HepG2 (cell line): ENCODE data around the gene B3GAT3. TPM values are rescaled to one million over a fixed set of nuclear protein-coding genes. Genes with fewer than 3 reads are reported as not detected.

ENCODE experiments used
- ARNT ChIP-seq: fragments of 450-650 bp; IDR thresholded peaks from 2 replicates; pipeline ENCODE4 v1.6.1; 2017
- CCDC6 ChIP-seq: sonication (generic); formaldehyde crosslinking; IDR thresholded peaks from 2 replicates; pipeline ENCODE4 v1.8.1; 2022; ENCODE audit warnings: mild to moderate bottlenecking, missing genetic modification reagents, moderate library complexity
- FOXM1 ChIP-seq: sonication (generic); formaldehyde crosslinking; IDR thresholded peaks from 2 replicates; pipeline ENCODE4 v1.5.0; 2020; ENCODE audit warnings: missing genetic modification reagents
- KMT2A ChIP-seq: sonication (generic); formaldehyde crosslinking; IDR thresholded peaks from 2 replicates; pipeline ENCODE4 v1.4.0; 2020; ENCODE audit warnings: missing genetic modification reagents
- LCORL ChIP-seq, 2 experiments: fragments of 450-650 bp in 1 of 2; sonication (generic) in 1 of 2; formaldehyde crosslinking in 1 of 2; IDR thresholded peaks; 2 replicates each; pipeline versions ENCODE4 v1.5.0 to v1.6.1; 2017 to 2020; ENCODE audit warnings: antibody characterized with exemption in 1 of 2, missing genetic modification reagents in 1 of 2
- MED13 ChIP-seq: sonication (generic); formaldehyde crosslinking; IDR thresholded peaks from 2 replicates; pipeline ENCODE4 v1.5.0; 2020; ENCODE audit warnings: missing genetic modification reagents
- NFAT5 ChIP-seq: sonication (generic); formaldehyde crosslinking; IDR thresholded peaks from 2 replicates; pipeline ENCODE4 v1.4.0; 2020; ENCODE audit warnings: missing genetic modification reagents
- NONO ChIP-seq, 2 experiments: fragments of 450-650 bp in 1 of 2; sonication (generic) in 1 of 2; formaldehyde crosslinking in 1 of 2; IDR thresholded peaks in 1 of 2; conservative IDR thresholded peaks in 1 of 2; 2 replicates each; pipeline versions ENCODE4 v1.6.1 to v1.8.0; 2017 to 2022; ENCODE audit warnings: mild to moderate bottlenecking in 1 of 2, missing genetic modification reagents in 1 of 2, moderate library complexity in 1 of 2
- PHF8 ChIP-seq: sonication (generic); formaldehyde crosslinking; IDR thresholded peaks from 2 replicates; pipeline ENCODE4 v1.5.0; 2020; ENCODE audit warnings: missing genetic modification reagents
- POLR2AphosphoS2 ChIP-seq: IDR thresholded peaks from 2 replicates; pipeline ENCODE4 v1.6.1; 2011; ENCODE audit warnings: low read depth, low read length, improper control_type of control experiment
- RFXAP ChIP-seq: sonication (generic); formaldehyde crosslinking; IDR thresholded peaks from 2 replicates; pipeline ENCODE4 v1.4.0; 2020; ENCODE audit warnings: missing genetic modification reagents, borderline replicate concordance
- THAP11 ChIP-seq: IDR thresholded peaks from 2 replicates; pipeline ENCODE4 v1.6.1; 2016; ENCODE audit warnings: missing biosample characterization, missing genetic modification reagents
- ZNF318 ChIP-seq: sonication (generic); formaldehyde crosslinking; IDR thresholded peaks from 2 replicates; pipeline ENCODE4 v1.4.0; 2020; ENCODE audit warnings: mild to moderate bottlenecking, missing genetic modification reagents
- ZNF549 ChIP-seq: sonication (generic); formaldehyde crosslinking; IDR thresholded peaks from 2 replicates; pipeline ENCODE4 v1.5.0; 2020; ENCODE audit warnings: missing genetic modification reagents
- ZNF619 ChIP-seq: sonication (generic); formaldehyde crosslinking; IDR thresholded peaks from 2 replicates; pipeline ENCODE4 v1.4.0; 2020; ENCODE audit warnings: mild to moderate bottlenecking, missing genetic modification reagents
- ZNF660 ChIP-seq: sonication (generic); formaldehyde crosslinking; IDR thresholded peaks from 2 replicates; pipeline ENCODE4 v1.5.1; 2020; ENCODE audit warnings: mild to moderate bottlenecking, low read depth, missing genetic modification reagents, borderline replicate concordance
- polyA plus RNA-seq, 8 experiments: library from polyadenylated mRNA; depleted of rRNA in 3 of 8; stranded (reverse) in 7 of 8; unstranded in 1 of 8; fragments of >200 nt; fragmentation: Illumina TruSeq in 4 of 8; extraction: Trizol in 4 of 8; gene quantifications; 2 replicates each; pipeline versions ENCODE4 v1.2.1 to v1.2.3, GENCODE V29; 2011 to 2016; ENCODE audit warnings: low read depth in 4 of 8, missing spikeins in 1 of 8, mixed read lengths in 1 of 8; ENCODE audit not compliant: insufficient read depth in 1 of 8
- total RNA-seq, 5 experiments: library from RNA; depleted of rRNA; stranded (reverse); fragments of >200 nt; fragmentation: Illumina TruSeq; extraction: Trizol; gene quantifications; 2 replicates each; pipeline ENCODE4 v1.2.3, GENCODE V29; 2016; ENCODE audit warnings: low read depth in 1 of 5

The B3GAT3 gene
- total and polyA plus RNA-seq, 2 of the 13 experiments (the other 11 are each of a cell fraction or from before 2014, with no cell fraction given) = 21.3 to 26.1 TPM

- no peak; the same call in none of the 2 replicates for TF ChIP-seq NFAT5 (CRISPR knock-in tag)
- TF ChIP-seq MED13 (CRISPR knock-in tag) = 0 out of 2 replicates have a peak, but pooled peaks have one; percentile 26
- TF ChIP-seq PHF8 (CRISPR knock-in tag) = peak; percentile 79
- no peak for TF ChIP-seq FOXM1 (CRISPR knock-in tag)
- TF ChIP-seq ZNF619 (CRISPR knock-in tag) = no peak
- no peak for TF ChIP-seq NONO (IDR thresholded peaks at IDR 0.05)
- TF ChIP-seq NONO (CRISPR knock-in tag; conservative IDR thresholded peaks at IDR 0.05) = peak; percentile 87
- TF ChIP-seq ZNF660 (CRISPR knock-in tag) = no peak
- TF ChIP-seq ARNT = no peak
- no peak for TF ChIP-seq ZNF318 (CRISPR knock-in tag)
- peak; percentile 46; the same call in 1 of the 2 replicates for TF ChIP-seq RFXAP (CRISPR knock-in tag)
- no peak for TF ChIP-seq LCORL (IDR thresholded peaks at IDR 0.05)
- TF ChIP-seq LCORL (CRISPR knock-in tag; IDR thresholded peaks at IDR 0.05) = peak; percentile 32; the same call in 1 of the 2 replicates
- TF ChIP-seq THAP11 (CRISPR knock-in tag) = peak; percentile 80
- 0 out of 2 replicates have a peak, but pooled peaks have one; percentile 54 for TF ChIP-seq POLR2AphosphoS2
- TF ChIP-seq ZNF549 (CRISPR knock-in tag) = no peak
- peak; percentile 36; the same call in 1 of the 2 replicates for TF ChIP-seq KMT2A (CRISPR knock-in tag)
- TF ChIP-seq CCDC6 (CRISPR knock-in tag) = peak; percentile 85
Observed at GRCh38 chr11:62645946-62646824, 24.4 kb upstream of the B3GAT3 start, which contains the start of gene GANAB (continued).
